Gastrocnemius medialis (tissue), 4 donors: ENCODE results near the gene EHBP1L1. TPM values are rescaled to one million over a fixed set of nuclear protein-coding genes. Genes with fewer than 3 reads are reported as not detected.
A peak's percentile ranks its signal among the peaks of the same experiment; 100 is the strongest.

Source experiments
- ATAC-seq, 2 donors: fragments of 150-250 bp; one replicate each; pipeline ENCODE4 v1.9.1; 2016
- DNase-seq, 2 donors: peaks; one replicate each; pipeline ENCODE4 v3.0.0-alpha.2; 2019
- H3K27ac ChIP-seq, 4 donors: fragments of 200-600 bp; sonication (generic); 1 replicate in 1 of 4; 2 replicates in 3 of 4; pipeline ENCODE4 v1.5.1; 2016 to 2018; ENCODE audit warnings: mild to moderate bottlenecking in 2 of 4, moderate library complexity in 1 of 4
- H3K27me3 ChIP-seq, 3 donors: fragments of 200-600 bp; sonication (generic) in 2 of 3; 1 replicate in 1 of 3; 2 replicates in 2 of 3; pipeline versions ENCODE4 v1.5.1 to v1.6.0; 2016 to 2019; ENCODE audit warnings: mild to moderate bottlenecking in 1 of 3, moderate library complexity in 1 of 3
- H3K36me3 ChIP-seq, 2 donors: fragments of 200-600 bp; sonication (generic) in 1 of 2; one replicate each; pipeline ENCODE4 v1.5.1; 2017 to 2018
- H3K4me1 ChIP-seq, 2 donors: fragments of 200-600 bp; sonication (generic) in 1 of 2; one replicate each; pipeline ENCODE4 v1.5.1; 2016 to 2017; ENCODE audit warnings: mild to moderate bottlenecking in 2 of 2
- H3K4me3 ChIP-seq, 4 donors: fragments of 200-600 bp; sonication (generic) in 3 of 4; 1 replicate in 1 of 4; 2 replicates in 3 of 4; pipeline ENCODE4 v1.5.1; 2016 to 2019; ENCODE audit warnings: mild to moderate bottlenecking in 2 of 4
- H3K9me3 ChIP-seq, 3 donors: fragments of 200-600 bp; sonication (generic) in 2 of 3; 1 replicate in 1 of 3; 2 replicates in 2 of 3; pipeline ENCODE4 v1.5.1; 2016 to 2019
- POLR2A ChIP-seq, 2 donors: fragments of 450-650 bp; IDR thresholded peaks; one replicate each; pipeline ENCODE4 v1.6.1; 2017; ENCODE audit warnings: antibody characterized with exemption in 2 of 2, mild to moderate bottlenecking in 2 of 2, moderate library complexity in 2 of 2
- in situ Hi-C, 4 donors: fragments of 200-750 bp; cut with MboI; loops; one replicate each; pipeline versions ENCODE4 v1.15.0 to v1.8.0; 2017; ENCODE audit warnings: low sequenced_read_pairs in 4 of 4
- intact Hi-C: fragments of 100-400 bp; cut with DNase I; formaldehyde crosslinking; loops from one replicate; pipeline ENCODE4 v1.15.1; 2023; ENCODE audit warnings: low total_unique reads
- total RNA-seq, 4 donors: library from RNA; depleted of rRNA; stranded (reverse); fragments of >200 nt; gene quantifications; one replicate each; pipeline versions ENCODE4 v1.1.0 to v1.2.3, GENCODE V29; 2016
- TF ChIP-seq, protein P1 (sequence below), 5 experiments: fragments of 450-650 bp in 3 of 5; fragments of 200-600 bp in 2 of 5; sonication (generic) in 2 of 5; IDR thresholded peaks in 4 of 5; conservative IDR thresholded peaks in 1 of 5; 1 replicate in 4 of 5; 2 replicates in 1 of 5; pipeline ENCODE4 v1.5.1; 2016 to 2019; ENCODE audit warnings: antibody characterized with exemption in 5 of 5, mild to moderate bottlenecking in 3 of 5, moderate library complexity in 3 of 5

EHBP1L1 gene
- total RNA-seq, 4 donors from 2014 or later = 191 to 374 (median 250) TPM

GRCh38 chr11:65553301-65554001, 22.4 kb upstream of the EHBP1L1 start:
- no peak overlapping the region for H3K4me3 ChIP-seq
- H3K9me3 ChIP-seq = no peaks in the 10 kb centered on the region
- H3K27me3 ChIP-seq = no peaks in the 10 kb centered on the region
- intact Hi-C loops = no loop called here
- DNase-seq (no peak), ATAC-seq (no peak)
- TF ChIP-seq, protein P1, sequence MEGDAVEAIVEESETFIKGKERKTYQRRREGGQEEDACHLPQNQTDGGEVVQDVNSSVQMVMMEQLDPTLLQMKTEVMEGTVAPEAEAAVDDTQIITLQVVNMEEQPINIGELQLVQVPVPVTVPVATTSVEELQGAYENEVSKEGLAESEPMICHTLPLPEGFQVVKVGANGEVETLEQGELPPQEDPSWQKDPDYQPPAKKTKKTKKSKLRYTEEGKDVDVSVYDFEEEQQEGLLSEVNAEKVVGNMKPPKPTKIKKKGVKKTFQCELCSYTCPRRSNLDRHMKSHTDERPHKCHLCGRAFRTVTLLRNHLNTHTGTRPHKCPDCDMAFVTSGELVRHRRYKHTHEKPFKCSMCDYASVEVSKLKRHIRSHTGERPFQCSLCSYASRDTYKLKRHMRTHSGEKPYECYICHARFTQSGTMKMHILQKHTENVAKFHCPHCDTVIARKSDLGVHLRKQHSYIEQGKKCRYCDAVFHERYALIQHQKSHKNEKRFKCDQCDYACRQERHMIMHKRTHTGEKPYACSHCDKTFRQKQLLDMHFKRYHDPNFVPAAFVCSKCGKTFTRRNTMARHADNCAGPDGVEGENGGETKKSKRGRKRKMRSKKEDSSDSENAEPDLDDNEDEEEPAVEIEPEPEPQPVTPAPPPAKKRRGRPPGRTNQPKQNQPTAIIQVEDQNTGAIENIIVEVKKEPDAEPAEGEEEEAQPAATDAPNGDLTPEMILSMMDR (IDR thresholded peaks at IDR 0.05 in 4 of 5, conservative IDR thresholded peaks at IDR 0.05 in 1 of 5) = no peak
- no peak for TF ChIP-seq POLR2A (IDR thresholded peaks at IDR 0.05)
- H3K4me1 ChIP-seq = peaks cover 26% of the 10 kb centered on the region in 2 donors
- in situ Hi-C loops = no loop called here
- H3K27ac ChIP-seq = no peak overlapping the region
- H3K36me3 ChIP-seq = peaks cover 0 to 6% of the 10 kb centered on the region in 2 donors

DNA sequence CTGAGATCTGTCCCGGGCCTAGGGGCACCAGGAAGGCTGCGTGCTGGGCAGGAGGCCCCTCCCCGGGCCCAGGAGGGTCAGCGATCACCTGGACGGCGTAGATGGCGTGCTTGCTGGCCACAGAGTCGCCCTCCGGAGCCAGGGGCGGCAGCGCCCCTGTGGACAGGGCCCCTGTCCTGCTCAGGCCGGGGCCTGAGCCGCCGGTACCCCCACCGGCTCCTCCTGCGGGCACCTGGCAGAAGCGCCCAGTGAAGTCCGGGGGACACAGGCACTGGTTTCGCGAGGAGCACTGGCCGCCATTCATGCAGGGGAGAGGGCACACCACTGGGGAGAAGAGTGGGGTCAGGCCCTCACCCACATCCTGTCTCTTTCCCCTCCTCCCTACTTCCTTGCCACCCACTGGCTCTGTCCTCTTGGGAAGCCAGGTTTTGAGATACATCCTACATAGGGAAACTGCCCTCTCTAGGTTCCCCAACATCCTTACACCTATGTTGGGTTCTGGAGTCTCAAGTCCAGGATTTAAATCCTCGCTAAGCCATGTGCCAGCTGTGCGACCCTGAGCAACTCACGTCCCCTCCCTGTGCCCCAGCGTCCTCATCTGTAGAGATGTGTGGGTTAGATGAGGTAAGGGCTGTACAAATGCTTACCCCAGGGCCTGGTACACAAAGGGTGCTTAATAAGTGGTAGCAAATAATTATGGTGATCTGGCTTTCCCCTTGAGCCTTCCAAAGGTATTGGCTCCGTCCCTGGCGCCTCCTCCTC, 21.6 kb upstream of the EHBP1L1 start:
- Histone ChIP-seq H3K36me3 (no peaks in the 10 kb centered on the region), H3K4me3 (no peak overlapping the region), H3K27me3 (no peaks in the 10 kb centered on the region), H3K9me3 (no peaks in the 10 kb centered on the region), H3K4me1 (peaks cover 33 to 34% of the 10 kb centered on the region in 2 donors), H3K27ac (peak overlapping the region in 1 of 4 donors; percentile 98)
- ATAC-seq (no peak), DNase-seq (no peak)
- in situ Hi-C loops (no loop called here), intact Hi-C loops (no loop called here)
- no peak for TF ChIP-seq POLR2A (IDR thresholded peaks at IDR 0.05)
- TF ChIP-seq, protein P1 (IDR thresholded peaks at IDR 0.05 in 4 of 5, conservative IDR thresholded peaks at IDR 0.05 in 1 of 5) = no peak

DNA sequence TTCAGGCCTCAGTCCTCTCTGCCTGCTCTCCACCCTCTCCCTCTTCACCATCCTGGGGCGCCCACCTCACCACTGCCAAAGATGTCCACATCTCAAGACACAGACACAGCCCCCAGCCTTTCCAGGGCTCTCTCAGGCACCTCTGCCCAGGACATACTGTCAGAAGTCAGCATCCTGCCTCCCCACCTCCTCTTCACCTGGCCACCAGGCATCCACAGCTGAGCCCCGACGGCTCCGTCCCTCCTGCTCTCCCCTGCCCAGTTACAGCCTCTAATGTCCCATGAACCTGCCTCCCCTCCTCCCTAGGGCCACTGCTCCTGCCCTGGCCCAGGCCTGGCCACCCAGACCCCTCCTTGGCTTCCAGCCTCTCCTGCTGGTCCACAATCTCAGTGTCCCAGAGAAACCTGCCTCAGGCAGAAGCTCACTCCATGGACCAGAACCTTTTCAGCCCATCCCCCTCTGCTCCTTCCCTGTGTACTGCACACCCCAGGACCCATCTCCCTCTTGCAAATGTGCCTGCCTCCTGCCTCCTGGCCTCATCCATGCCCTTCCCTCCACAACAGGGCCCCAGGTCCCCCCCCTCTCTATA, 20.9 kb upstream of the EHBP1L1 start:
- H3K27ac ChIP-seq = peak overlapping the region; percentile 95 to 99 (median 97)
- DNase-seq (no peak), ATAC-seq (no peak)
- no peaks in the 10 kb centered on the region for H3K9me3 ChIP-seq
- H3K27me3 ChIP-seq = no peaks in the 10 kb centered on the region
- peaks cover 38 to 41% of the 10 kb centered on the region in 2 donors for H3K4me1 ChIP-seq
- no peak overlapping the region for H3K4me3 ChIP-seq
- no peaks in the 10 kb centered on the region for H3K36me3 ChIP-seq
- TF ChIP-seq POLR2A (IDR thresholded peaks at IDR 0.05) = no peak
- TF ChIP-seq, protein P1 (IDR thresholded peaks at IDR 0.05 in 4 of 5, conservative IDR thresholded peaks at IDR 0.05 in 1 of 5) = no peak
- in situ Hi-C loops (no loop called here), intact Hi-C loops (no loop called here)

DNA sequence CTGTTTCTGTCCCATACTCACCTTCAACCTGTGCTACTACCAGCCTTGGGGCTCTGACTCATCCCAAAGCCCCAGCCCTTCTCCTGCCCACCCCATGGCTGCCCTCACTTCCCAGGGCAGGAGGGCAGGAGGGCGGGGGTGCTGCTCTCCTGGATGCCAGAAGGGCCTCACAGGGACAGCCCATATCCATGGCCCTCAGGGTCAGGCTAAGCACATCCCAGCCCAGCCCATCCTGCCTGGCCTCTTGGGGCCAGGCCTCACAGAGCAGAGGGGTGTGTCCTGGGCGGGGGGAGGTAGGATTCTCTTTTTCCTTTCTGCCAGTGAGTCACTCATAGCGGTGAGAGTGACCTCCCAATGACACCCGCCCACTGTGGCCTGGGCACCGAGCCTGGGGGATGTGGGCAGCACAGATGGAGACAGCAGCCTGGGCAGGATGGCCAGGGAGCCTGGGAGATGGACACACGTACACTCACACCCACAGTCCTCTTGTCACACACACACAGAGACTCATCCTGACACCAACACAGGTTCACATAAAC, 20.1 kb upstream of the EHBP1L1 start:
- no peak overlapping the region for H3K4me3 ChIP-seq
- in situ Hi-C loops = no loop called here
- DNase-seq (peak in 1 of 2 donors; percentile 80), ATAC-seq (peak in 1 of 2 donors; percentile 6)
- peaks cover 47 to 49% of the 10 kb centered on the region in 2 donors for H3K4me1 ChIP-seq
- no peaks in the 10 kb centered on the region for H3K36me3 ChIP-seq
- H3K27ac ChIP-seq = peak overlapping the region; percentile 95 to 99 (median 97)
- H3K27me3 ChIP-seq = no peaks in the 10 kb centered on the region
- no peaks in the 10 kb centered on the region for H3K9me3 ChIP-seq
- intact Hi-C loops = no loop called here
- TF ChIP-seq POLR2A (IDR thresholded peaks at IDR 0.05) = peak in 1 of 2 donors; percentile 8
- TF ChIP-seq, protein P1 (IDR thresholded peaks at IDR 0.05 in 4 of 5, conservative IDR thresholded peaks at IDR 0.05 in 1 of 5) = no peak
